Left lobe of liver (tissue), 2 donors: ENCODE data around the gene TMEM121B. TPM values are rescaled to one million over a fixed set of nuclear protein-coding genes. Genes with fewer than 3 reads are reported as not detected.

ENCODE experiments used
- ATAC-seq: fragments of 200-7000 bp; cut with Tn5 transposase; one replicate; pipeline ENCODE4 v1.9.1; 2020; ENCODE audit warnings: mild to moderate bottlenecking, moderate library complexity
- DNase-seq: peaks from one replicate; pipeline ENCODE4 v3.0.0-alpha.2; 2020; ENCODE audit warnings: low spot score
- total RNA-seq: library from RNA; stranded (reverse); gene quantifications from one replicate; pipeline ENCODE4 v1.2.1, GENCODE V29; 2021
- donor health status: DM: no; HTN: no; CAD: no; lungs with moderate emphysema.
- donor health status: DM: no; HTN: yes; CAD: no.

The TMEM121B gene
- total RNA-seq, 1 donor from 2014 or later, result 0.10 TPM

DNA sequence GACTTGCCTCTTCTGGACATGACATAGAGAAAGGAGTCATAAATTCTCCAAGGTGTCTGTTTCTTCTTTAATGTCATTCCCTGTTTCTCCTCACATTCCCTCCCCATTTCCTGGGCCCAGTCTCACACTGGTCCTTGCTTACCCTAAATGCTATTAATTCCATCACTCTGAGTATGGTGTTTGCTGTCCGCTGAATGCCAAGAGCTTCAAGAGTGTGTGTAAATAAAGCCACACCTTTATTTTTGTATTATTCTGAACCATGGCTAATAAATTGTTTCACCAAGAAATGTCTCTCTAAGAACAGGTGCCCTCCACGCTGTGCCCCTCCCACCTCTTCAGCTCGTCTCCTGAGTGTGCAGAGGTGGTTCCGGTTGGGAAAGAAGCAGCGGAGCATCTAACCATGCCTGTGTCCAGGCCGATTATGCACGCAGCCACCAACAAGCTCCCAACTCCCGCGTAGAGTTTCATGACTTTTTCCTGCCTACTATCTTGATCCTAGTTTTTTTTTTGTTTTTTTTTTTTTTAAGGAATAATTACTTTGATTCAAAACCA, 8.6 kb downstream of the TMEM121B start:
- ATAC-seq (no peak), DNase-seq (no peak)

DNA sequence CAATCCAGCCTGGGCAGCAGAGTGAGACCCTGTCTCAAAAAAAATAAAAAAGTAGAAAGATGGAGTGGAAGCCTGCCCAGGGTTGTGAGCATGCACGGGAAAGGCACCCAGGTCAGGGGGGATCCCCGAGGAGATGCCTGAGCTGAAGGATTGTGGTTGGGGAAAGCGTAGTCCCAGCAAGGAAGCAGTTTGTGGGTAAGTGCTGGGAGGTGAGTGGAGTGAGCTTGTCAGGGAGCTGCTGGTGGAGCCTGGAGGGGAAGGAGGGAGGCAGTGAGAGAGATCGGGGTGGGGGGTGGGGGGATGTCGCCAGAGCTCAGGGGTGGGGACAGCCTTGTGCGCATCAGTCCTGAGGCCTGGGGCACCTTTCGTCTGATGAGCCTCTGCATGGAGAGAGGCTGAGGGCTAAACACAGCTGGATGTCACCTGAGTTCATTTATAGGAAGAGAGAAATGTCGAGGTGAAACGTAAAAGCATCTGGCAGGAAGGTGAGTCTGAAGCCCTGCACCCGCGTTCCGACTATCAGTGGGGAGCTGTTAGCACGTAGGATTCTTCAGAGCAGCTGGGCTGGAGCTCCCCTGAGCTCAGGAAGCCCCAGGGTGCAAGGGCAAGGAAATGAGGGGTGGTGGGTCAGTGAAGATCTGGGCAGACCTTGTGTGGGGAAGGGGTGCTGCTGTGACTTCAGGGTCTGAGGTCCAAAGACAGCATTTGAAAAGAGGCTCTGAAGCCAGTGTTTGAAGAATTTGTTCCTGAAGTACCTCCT, 10.2 kb downstream of the TMEM121B start:
- no peak for ATAC-seq

DNA sequence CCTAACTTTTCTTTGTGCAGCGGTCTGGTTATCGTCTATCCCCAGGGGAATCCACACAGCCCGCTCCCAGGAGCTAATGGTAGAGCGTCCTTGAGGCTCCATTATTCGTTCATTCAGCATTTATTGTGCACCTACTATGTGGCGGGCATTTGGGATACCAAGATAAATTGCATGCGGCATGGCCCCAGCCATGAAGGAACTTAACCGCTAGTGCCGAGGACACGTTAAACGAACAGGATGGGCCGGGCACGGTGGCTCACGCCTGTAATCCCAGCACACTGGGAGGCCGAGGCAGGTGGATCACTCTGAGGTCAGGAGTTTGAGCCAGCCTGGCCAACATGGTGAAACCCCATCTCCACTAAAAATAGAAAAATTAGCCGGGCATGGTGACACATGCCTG, 11.2 kb downstream of the TMEM121B start:
- no peak for DNase-seq

More for the DNA sequence above, 10.2 kb downstream of the TMEM121B start:
- DNase-seq, result no peak

DNA sequence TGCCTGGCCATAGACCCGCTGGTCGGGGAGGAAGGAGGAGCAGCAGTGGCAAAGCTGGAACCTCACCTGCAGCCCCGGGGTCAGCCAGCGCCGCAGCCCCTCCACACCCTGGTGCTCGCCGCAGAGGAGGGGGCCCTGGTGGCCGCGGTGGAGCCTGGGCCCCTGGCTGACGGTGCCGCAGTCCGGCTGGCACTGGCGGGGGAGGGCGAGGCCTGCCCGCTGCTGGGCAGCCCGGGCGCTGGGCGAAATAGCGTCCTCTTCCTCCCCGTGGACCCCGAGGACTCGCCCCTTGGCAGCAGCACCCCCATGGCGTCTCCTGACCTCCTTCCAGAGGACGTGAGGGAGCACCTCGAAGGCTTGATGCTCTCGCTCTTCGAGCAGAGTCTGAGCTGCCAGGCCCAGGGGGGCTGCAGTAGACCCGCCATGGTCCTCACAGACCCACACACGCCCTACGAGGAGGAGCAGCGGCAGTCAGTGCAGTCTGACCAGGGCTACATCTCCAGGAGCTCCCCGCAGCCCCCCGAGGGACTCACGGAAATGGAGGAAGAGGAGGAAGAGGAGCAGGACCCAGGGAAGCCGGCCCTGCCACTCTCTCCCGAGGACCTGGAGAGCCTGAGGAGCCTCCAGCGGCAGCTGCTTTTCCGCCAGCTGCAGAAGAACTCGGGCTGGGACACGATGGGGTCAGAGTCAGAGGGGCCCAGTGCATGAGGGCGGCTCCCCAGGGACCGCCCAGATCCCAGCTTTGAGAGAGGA, 11.9 kb downstream of the TMEM121B start:
- ATAC-seq (no peak), DNase-seq (no peak)

More for the DNA sequence above, 11.2 kb downstream of the TMEM121B start:
- ATAC-seq, result no peak

DNA sequence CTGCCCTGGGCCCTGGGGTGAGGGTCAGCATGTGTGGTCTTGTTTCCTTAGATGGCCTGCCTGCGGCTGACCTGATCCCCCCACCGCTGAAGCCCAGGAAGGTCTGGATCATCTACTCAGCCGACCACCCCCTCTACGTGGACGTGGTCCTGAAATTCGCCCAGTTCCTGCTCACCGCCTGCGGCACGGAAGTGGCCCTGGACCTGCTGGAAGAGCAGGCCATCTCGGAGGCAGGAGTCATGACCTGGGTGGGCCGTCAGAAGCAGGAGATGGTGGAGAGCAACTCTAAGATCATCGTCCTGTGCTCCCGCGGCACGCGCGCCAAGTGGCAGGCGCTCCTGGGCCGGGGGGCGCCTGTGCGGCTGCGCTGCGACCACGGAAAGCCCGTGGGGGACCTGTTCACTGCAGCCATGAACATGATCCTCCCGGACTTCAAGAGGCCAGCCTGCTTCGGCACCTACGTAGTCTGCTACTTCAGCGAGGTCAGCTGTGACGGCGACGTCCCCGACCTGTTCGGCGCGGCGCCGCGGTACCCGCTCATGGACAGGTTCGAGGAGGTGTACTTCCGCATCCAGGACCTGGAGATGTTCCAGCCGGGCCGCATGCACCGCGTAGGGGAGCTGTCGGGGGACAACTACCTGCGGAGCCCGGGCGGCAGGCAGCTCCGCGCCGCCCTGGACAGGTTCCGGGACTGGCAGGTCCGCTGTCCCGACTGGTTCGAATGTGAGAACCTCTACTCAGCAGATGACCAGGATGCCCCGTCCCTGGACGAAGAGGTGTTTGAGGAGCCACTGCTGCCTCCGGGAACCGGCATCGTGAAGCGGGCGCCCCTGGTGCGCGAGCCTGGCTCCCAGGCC, 12.7 kb downstream of the TMEM121B start:
- ATAC-seq, result no peak

DNA sequence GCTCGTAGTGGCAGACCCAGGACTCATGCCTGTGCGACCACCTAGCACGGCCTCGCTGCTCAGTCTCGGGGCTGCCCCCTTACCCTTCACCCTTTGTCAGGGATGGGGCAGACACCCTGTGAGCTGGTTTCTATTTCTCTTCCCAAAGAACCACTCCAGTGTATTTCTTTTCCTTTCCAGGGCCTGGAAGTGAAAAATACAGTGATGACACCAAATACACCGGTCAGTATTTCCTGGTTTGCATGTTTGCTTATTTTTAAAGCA, 13.7 kb downstream of the TMEM121B start:
- no peak for DNase-seq

More for the DNA sequence above, 12.7 kb downstream of the TMEM121B start:
- no peak for DNase-seq

DNA sequence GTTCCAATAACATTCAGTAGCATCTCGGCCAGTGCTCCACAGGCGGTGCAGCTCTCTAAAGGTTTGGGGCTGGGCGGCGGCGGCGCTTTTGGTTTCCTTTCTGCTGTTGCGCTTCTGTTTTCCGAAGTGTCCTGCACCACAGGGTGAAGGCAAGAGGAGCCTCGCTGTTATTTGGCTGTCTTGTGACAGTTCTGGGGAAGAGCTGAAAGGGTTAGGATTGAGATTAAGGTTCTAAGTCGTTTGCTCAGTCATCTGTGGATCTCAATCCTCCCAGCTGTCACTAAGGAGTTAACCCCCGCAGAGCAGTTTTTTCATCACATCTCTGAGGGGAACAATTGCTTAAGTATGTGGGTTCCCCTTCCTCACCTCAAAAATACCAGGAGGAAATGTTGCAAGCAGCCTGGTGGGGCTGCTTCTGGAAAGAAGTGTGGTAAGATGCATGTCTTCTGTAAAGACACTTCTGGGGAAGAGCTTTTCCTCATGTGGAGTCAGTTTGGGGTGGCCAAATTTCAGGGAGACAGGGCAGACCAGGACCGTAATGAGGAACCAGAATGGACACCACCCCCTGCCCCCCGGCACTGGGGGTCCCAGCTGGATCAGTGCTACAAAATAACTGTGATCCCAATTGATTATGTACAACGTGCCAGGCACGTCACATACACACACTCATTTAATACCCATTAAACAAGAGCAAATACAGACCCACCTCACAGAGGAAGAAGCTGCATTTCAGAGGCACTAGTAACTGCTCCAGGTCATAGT, 14.2 kb downstream of the TMEM121B start:
- ATAC-seq (peak; percentile 33), DNase-seq (no peak)

More for the DNA sequence above, 13.7 kb downstream of the TMEM121B start:
- ATAC-seq, result no peak

DNA sequence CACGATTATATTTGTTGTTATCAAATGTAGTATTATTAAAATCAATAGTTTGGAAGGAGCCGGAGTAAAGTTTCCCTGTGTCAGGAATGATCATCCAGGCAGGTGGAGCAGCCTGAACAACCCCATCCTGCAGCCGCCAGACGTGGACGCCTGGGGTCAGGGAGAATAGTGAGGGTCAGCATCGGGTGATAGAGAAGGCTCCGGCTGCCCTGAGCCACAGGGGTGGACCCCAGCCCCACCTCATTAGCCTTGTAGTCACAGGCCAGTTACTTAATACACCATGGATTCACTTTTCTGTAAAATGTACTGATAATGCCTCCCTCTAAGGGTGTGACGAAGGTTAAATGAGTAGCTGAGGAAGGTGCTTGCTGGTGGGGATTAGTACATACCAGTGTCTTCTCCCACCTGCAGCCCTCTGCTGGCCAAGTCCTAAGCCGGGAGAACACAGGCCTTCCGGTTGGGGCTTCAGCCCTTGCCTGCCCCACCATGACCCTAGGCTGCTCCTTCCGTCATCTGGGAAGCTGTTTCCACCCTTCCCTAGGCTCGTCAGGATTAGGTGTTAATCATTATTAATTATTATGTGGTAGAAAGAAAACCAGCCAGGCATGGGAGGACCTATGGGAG, 14.9 kb downstream of the TMEM121B start:
- ATAC-seq (peak; percentile 35), DNase-seq (no peak)

DNA sequence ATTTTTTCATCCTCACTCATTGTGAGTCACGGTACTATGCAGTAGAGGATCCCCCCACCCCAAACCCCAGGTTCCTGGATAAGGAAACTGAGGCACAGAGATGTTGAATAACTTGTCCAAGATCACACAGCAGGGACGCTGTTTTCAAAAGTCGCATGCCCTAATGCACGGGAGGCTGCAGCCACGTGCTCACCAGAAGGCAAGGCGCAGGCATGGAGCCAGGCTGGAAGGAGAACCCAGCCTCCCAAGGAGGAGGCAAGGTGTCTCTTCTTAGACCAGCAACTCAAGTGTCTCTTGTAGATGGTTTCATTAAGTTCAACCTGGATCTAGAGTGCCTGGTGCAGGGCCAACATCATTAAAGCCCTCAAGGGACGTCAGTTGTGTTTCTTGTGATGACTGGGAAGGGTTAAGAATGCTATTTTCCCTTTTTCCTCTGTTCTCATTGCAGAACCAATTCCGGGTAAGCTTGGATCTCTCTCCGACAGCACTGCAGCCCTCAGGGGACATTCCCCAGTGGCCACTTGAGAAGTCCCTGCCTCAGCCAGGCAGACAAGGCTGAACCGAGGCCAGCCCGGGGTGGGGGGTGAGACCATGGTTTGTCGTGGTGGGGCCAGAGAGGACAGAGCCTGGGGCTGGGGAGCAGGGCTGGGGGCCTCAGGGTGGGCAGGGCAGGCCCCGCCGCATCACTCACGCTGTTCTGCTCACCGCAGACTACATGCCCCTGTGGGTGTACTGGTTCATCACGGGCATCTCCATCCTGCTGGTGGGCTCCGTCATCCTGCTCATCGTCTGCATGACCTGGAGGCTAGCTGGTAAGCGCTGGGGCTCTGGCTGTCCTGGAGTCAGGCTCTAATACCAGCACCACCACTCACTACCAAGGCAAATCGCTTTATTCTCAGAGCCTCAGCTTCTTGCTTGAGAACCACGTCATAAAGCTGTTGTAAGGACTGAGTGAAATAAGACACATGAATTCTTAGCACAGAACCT, 15.7 kb downstream of the TMEM121B start:
- ATAC-seq, result no peak
- DNase-seq, result no peak

DNA sequence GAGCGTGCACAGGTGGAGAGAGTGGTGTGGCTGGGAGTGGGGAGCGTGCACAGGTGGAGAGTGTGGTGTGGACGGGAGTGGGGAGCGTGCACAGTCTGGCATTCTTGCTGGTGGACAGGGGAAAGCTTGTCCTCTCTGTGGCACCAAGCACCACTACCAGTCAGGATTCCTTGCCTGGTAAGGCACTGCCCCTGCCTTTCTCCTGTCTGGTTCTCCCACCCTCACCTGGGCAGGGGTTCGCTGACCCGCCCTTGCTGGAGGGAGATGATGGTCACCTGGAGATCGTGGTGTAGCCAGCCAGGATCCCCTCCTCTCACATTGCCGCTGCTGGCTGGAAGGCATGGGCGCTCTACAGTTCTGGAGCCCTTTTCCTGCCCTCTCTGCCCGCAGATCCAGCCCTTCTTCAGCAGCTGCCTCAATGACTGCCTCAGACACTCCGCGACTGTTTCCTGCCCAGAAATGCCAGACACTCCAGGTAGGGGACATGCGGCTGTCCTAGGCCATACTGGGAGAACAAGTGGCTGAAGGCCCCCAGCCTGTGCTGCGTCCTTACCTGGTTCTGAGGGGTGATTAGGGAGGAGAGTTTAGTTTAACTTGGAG, 16.7 kb downstream of the TMEM121B start:
- ATAC-seq (no peak), DNase-seq (no peak)

DNA sequence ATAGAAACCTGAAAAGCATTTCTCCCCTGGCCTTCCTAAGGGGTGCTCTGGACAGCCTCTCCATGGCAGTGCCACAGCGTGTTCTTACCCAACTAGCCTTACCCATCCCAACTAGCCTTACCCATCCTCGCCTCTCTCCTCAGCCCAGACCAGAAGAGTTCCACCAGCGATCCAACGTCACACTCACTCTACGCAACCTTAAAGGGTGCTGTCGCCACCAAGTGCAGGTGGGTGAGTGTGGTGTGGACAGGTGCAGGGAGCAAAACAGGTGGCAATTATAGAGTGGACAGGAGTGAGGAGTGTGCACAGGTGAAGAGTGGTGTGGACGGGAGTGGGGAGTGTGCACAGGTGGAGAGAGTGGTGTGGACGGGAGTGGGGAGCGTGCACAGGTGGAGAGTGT, 17.8 kb downstream of the TMEM121B start:
- DNase-seq (no peak), ATAC-seq (no peak)

DNA sequence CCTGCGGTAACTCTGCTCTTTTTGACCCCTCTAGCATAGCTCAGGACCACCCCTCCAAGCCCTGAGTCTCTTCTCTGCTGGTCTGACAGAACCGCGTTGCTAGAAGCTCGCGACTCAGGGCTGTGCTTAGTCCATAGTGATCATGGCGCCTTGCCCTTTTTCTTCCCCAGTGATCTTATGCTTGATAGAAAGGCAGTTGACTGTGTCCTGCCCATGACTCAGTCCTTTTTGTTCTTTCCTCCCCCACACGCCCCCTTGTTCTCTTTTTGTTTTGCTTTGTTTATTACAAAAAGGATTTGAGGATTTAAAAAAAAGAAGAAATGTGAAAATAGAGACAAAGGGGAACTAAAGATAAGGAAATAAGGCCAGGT, 18.9 kb downstream of the TMEM121B start:
- DNase-seq, result no peak
- ATAC-seq, result no peak

DNA sequence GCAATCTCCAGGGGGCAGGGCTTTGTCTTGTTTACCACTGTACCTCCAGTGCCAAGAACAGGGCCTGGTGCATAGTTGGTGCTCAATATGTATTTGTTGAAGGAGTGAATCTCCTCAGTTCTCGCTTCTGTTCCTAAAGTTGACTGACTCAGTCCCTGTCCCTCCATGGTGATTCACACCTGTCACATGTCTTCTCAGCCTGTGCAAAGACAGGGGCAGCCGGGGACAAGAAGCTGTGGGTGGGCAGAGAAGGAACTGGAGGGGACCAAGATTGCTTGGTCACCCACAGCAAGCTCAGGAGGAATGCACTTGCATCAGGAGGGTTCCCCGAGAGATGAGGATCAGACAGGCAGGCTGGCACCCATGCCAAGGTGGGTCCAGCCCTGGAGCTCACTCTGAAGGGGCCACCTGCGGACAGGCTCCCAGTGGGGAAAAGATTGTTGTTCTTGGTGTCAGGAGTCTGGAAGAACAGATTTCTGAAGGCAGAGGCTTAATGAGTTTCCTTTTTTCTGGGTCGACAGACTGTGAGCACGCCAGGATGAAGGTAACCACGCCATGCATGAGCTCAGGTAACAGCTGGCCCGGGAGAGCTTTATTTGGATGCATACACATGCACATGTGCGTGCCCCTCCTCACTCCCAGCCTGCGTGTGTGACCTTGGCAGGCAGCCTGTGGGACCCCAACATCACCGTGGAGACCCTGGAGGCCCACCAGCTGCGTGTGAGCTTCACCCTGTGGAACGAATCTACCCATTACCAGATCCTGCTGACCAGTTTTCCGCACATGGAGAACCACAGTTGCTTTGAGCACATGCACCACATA, 19.5 kb downstream of the TMEM121B start:
- no peak for ATAC-seq
- no peak for DNase-seq

DNA sequence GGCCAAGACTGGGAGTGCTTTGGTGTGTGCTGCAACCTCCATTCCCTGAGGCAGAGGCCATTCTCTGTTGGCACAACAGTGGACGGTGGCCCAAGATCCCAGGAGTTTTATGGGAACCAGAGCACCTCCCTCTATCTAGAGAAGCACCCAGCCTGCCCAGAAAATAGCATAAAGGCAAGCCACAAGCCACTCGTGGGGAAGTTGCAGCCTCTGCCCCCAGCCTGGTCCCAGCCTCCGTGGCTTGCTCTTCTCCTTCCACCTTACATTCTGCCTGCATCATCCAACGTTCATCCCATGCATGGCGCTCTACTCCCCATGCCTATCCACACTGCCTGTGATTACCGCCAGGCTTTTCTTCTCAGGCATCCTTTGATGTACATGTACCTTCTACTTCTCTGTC, 20.5 kb downstream of the TMEM121B start:
- DNase-seq (no peak), ATAC-seq (no peak)

DNA sequence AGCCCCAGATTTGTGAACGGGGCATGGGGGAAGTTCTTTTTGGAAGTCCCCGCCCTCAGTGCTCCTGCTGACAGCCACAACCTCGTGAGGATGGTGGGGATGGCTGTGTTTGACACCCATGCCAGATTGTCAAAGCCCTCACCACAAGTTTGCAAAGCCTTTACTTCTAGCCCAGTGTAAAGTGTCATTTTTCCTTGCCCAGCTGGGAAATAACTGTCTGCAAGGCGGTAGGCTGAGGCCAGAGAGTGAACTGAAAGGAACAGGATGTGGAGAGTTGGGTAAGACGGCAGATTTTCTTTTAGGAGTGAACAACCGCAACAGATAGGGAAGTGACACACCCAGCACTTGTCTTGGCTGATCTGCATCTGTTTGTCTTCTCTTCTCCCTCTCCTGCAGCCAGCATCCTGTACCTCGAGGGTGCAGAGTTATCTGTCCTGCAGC, 22.8 kb downstream of the TMEM121B start:
- peak; percentile 44 for ATAC-seq
- no peak for DNase-seq

DNA sequence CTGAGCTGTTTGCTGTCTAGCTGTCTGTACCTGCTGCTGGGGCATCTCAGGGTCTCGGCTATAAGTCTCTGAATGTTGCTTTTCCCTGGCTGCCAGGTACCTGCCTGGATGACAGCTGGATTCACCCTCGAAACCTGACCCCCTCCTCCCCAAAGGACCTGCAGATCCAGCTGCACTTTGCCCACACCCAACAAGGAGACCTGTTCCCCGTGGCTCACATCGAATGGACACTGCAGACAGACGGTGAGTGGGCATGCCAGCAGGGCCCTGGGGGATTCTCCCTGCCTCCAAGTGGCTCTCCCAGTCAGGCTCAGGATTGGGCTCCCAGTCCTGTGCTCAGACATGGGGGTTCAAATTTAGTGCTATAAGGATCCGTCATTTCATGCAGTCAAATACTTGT, 23.5 kb downstream of the TMEM121B start:
- DNase-seq (no peak), ATAC-seq (no peak)

DNA sequence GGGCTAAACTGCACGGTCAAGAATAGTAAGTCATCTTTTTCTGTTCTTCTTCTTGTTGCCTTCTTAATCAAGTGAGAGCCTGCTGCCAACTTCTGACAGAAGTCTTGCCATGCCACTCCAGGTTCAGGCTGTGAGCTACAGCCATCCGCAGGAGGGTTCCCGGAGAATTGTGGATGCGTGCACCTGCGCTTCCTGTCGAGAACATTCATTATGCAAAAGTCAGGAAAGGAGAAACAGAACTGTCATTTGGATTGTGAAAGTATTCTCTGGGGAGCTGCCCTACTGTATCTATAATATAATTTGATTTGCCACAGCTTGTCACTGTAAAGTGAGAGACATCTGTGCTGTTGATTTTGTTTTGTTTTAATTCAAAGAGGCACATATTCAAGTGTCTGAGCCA, 24.1 kb downstream of the TMEM121B start:
- DNase-seq, result peak; percentile 32

DNA sequence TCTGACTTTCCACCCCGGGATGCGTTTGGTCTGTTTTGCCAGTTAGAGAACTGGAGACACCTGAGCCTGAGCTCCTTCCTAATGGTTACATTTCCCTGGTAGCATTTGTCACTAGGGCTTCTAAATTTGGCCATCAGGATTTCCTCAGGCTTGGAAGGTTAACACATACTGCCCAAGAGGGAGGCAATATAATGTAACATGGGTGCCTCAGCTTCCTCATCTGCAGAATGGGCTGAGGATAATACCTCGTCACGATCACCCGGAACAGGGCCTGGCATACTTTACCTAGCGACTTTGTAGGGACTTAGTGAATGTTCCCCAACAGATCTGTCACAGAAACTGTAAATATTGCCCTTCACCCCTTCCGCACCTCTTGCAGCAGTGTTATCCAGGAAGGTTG, 25.1 kb downstream of the TMEM121B start:
- DNase-seq, result peak; percentile 29

More for the DNA sequence above, 24.1 kb downstream of the TMEM121B start:
- ATAC-seq, result no peak

More for the DNA sequence above, 25.1 kb downstream of the TMEM121B start:
- ATAC-seq, result no peak
